Panc1 (cell line): ENCODE data around the gene BCL10. TPM values are rescaled to one million over a fixed set of nuclear protein-coding genes. Genes with fewer than 3 reads are reported as not detected.
A peak's percentile ranks its signal among the peaks of the same experiment; 100 is the strongest.

ENCODE experiments used
- ATAC-seq: fragments of 200-7000 bp; cut with Tn5 transposase; 2 replicates; pipeline ENCODE4 v1.9.1; 2020; ENCODE audit warnings: mild to moderate bottlenecking, moderate library complexity
- BruUV-seq: library from RNA; stranded (reverse); fragments of 400-500 nt; replicated peaks from 2 replicates; lab custom pipeline; 2021; lab: Mats Ljungman, UMichigan
- CTCF ChIA-PET: fragments of 300-600 bp; sonication (Branson Sonifier 250); formaldehyde crosslinking; loops from one replicate; lab custom pipeline; 2022; ENCODE audit warnings: antibody characterized with exemption; lab: Charles Lee
- POLR2A ChIA-PET: fragments of 300-600 bp; sonication (Branson Sonifier 250); formaldehyde crosslinking; loops from one replicate; lab custom pipeline; 2022; ENCODE audit warnings: antibody characterized with exemption; lab: Charles Lee
- DNase-seq: peaks from one replicate; pipeline ENCODE4 v3.0.0-alpha.2; 2010; ENCODE audit warnings: low read depth, low spot score
- H3K27ac ChIP-seq: 2 replicates; pipeline ENCODE4 v1.5.1; 2011; ENCODE audit warnings: mild to moderate bottlenecking, low read length, inconsistent platforms
- H3K27me3 ChIP-seq: fragments of 200-500 bp; sonication (Bioruptor generic); 2 replicates; pipeline ENCODE4 v1.6.0; 2014; ENCODE audit warnings: low read length, inconsistent platforms; ENCODE audit not compliant: control insufficient read depth, insufficient read depth
- H3K36me3 ChIP-seq: fragments of 200-500 bp; sonication (Bioruptor generic); 2 replicates; pipeline ENCODE4 v1.5.1; 2014; ENCODE audit warnings: inconsistent platforms, mild to moderate bottlenecking, low read length, moderate library complexity; ENCODE audit not compliant: control insufficient read depth, insufficient read depth
- H3K4me1 ChIP-seq: 2 replicates; pipeline ENCODE4 v1.5.1; 2011; ENCODE audit warnings: inconsistent platforms, mild to moderate bottlenecking, low read length, moderate library complexity; ENCODE audit not compliant: control insufficient read depth, insufficient read depth
- H3K4me3 ChIP-seq, 2 experiments: 2 replicates each; pipeline ENCODE4 v1.5.1; 2011 to 2012; ENCODE audit warnings: low read depth in 2 of 2, low read length in 2 of 2, mild to moderate bottlenecking in 2 of 2, inconsistent platforms in 1 of 2, moderate library complexity in 1 of 2
- H3K9me3 ChIP-seq: fragments of 200-500 bp; sonication (Bioruptor generic); 2 replicates; pipeline ENCODE4 v1.5.1; 2014; ENCODE audit warnings: low read depth, mild to moderate bottlenecking, inconsistent platforms, low read length, moderate library complexity; ENCODE audit not compliant: control insufficient read depth, insufficient read depth
- CTCF ChIP-seq: fragments of 450-650 bp; IDR thresholded peaks from 2 replicates; pipeline ENCODE4 v1.5.1; 2017; ENCODE audit warnings: mild to moderate bottlenecking
- POLR2AphosphoS5 ChIP-seq: IDR thresholded peaks from 2 replicates; pipeline ENCODE4 v1.6.1; 2012; ENCODE audit warnings: mild to moderate bottlenecking, low read depth, low read length, moderate library complexity
- REST ChIP-seq, 2 experiments: IDR thresholded peaks; 2 replicates each; pipeline ENCODE4 v1.6.1; 2011 to 2012; ENCODE audit warnings: low read depth in 2 of 2, control low read depth in 1 of 2, low read length in 1 of 2, mild to moderate bottlenecking in 1 of 2, moderate library complexity in 1 of 2; ENCODE audit not compliant: insufficient read depth in 1 of 2
- SIN3A ChIP-seq: IDR thresholded peaks from 2 replicates; pipeline ENCODE4 v1.6.1; 2012; ENCODE audit warnings: low read depth, mild to moderate bottlenecking, low read length, moderate library complexity, borderline replicate concordance; ENCODE audit not compliant: insufficient read depth
- TCF7L2 ChIP-seq: IDR thresholded peaks from 2 replicates; pipeline ENCODE4 v1.6.1; 2011; ENCODE audit warnings: mild to moderate bottlenecking, low read depth, low read length, inconsistent platforms
- in situ Hi-C: cut with HindIII; loops from 2 replicates; pipeline ENCODE4 v1.10.0; 2016; ENCODE audit warnings: low sequenced_read_pairs, low pct_unique_long_range_greater_than_20kb
- intact Hi-C: fragments of 100-400 bp; cut with micrococcal nuclease; formaldehyde crosslinking; loops from one replicate; pipeline ENCODE4 v1.10.0; 2022; ENCODE audit not compliant: unreplicated experiment
- total RNA-seq: library from RNA; stranded (reverse); gene quantifications from one replicate; pipeline ENCODE4 v1.2.1, GENCODE V29; 2021; ENCODE audit not compliant: unreplicated experiment

Gene BCL10
- total RNA-seq, 1 experiment from 2014 or later: 69.9 TPM

GRCh38 chr1:85243372-85243771 is 33.1 kb downstream of the BCL10 start:
- no peak overlapping the region for H3K4me3 ChIP-seq
- no peak for DNase-seq
- no peaks in the 10 kb centered on the region for H3K9me3 ChIP-seq
- H3K27me3 ChIP-seq: no peaks in the 10 kb centered on the region; the same call in 1 of the 2 replicates
- H3K36me3 ChIP-seq: no peaks in the 10 kb centered on the region
- BruUV-seq: no TSS peak
- H3K4me1 ChIP-seq: peaks cover 18% of the 10 kb centered on the region
- ATAC-seq: no peak
- intact Hi-C loops (no loop called here), in situ Hi-C loops (no loop called here)
- CTCF ChIA-PET: no interaction called here
- POLR2A ChIA-PET: interaction anchor here (0.7 to 1.1 kb wide), 2 partner anchors 12 to 13 kb away, joined by 3 to 4 read pairs; no protein-coding TSS in a partner anchor
- no peak for TF ChIP-seq TCF7L2
- TF ChIP-seq POLR2AphosphoS5: no peak
- TF ChIP-seq CTCF: no peak
- TF ChIP-seq SIN3A: no peak
- TF ChIP-seq REST (IDR thresholded peaks at IDR 0.05; ENCODE audit: insufficient read depth in 1 of 2, low read depth in 2 of 2, low read length in 1 of 2): no peak
- H3K27ac ChIP-seq: no peak overlapping the region

- POLR2A ChIA-PET: no interaction called here
- TF ChIP-seq REST (IDR thresholded peaks at IDR 0.05; ENCODE audit: insufficient read depth in 1 of 2, low read depth in 2 of 2, low read length in 1 of 2) (no peak), POLR2AphosphoS5 (no peak), SIN3A (no peak), TCF7L2 (no peak), CTCF (peak; percentile 50)
- in situ Hi-C loops (no loop called here), intact Hi-C loops (no loop called here)
- peaks cover 18% of the 10 kb centered on the region for H3K4me1 ChIP-seq
- CTCF ChIA-PET: interaction anchor here (1.0 to 1.5 kb wide), 5 partner anchors 131 to 296 kb away, joined by 3 to 8 read pairs (median 3); no protein-coding TSS in a partner anchor
- no peaks in the 10 kb centered on the region for H3K9me3 ChIP-seq
- ATAC-seq: no peak
- no peaks in the 10 kb centered on the region; the same call in 1 of the 2 replicates for H3K27me3 ChIP-seq
- H3K4me3 ChIP-seq: no peak overlapping the region
- DNase-seq: no peak
- BruUV-seq: no TSS peak
- H3K27ac ChIP-seq: no peak overlapping the region; the same call in 1 of the 2 replicates
- no peaks in the 10 kb centered on the region for H3K36me3 ChIP-seq
Observed at GRCh38 chr1:85240643-85241042, 35.8 kb downstream of the BCL10 start.
